Fibroblast of lung (primary cell): Measurements from ENCODE around the gene HHLA2. TPM values are rescaled to one million over a fixed set of nuclear protein-coding genes. Genes with fewer than 3 reads are reported as not detected.

Experiments
- DNase-seq, 2 donors: peaks; one replicate each; pipeline versions ENCODE4 v3.0.0 to v3.0.0-alpha.2; 2010; ENCODE audit warnings: low read depth in 2 of 2
- H2AFZ ChIP-seq: 2 replicates; pipeline ENCODE4 v1.5.1; 2012; ENCODE audit warnings: low read length, control low read depth, inconsistent platforms
- H3K27ac ChIP-seq: 2 replicates; pipeline ENCODE4 v1.5.1; 2011; ENCODE audit warnings: low read length, control low read depth; ENCODE audit not compliant: insufficient read depth
- H3K27me3 ChIP-seq: 2 replicates; pipeline ENCODE4 v1.5.1; 2011; ENCODE audit warnings: mild to moderate bottlenecking, low read length; ENCODE audit not compliant: control insufficient read depth, insufficient read depth
- H3K36me3 ChIP-seq: 2 replicates; pipeline ENCODE4 v1.5.1; 2011; ENCODE audit warnings: low read length; ENCODE audit not compliant: control insufficient read depth, insufficient read depth
- H3K4me1 ChIP-seq: 2 replicates; pipeline ENCODE4 v1.5.1; 2011; ENCODE audit warnings: low read length; ENCODE audit not compliant: control insufficient read depth, insufficient read depth; ENCODE audit errors: extremely low read depth
- H3K4me2 ChIP-seq: 2 replicates; pipeline ENCODE4 v1.5.1; 2011; ENCODE audit warnings: low read length, control low read depth; ENCODE audit not compliant: insufficient read depth; ENCODE audit errors: extremely low read depth
- H3K4me3 ChIP-seq, 4 experiments: fragments of 200-600 bp in 1 of 4; sonication (generic) in 1 of 4; replicated peaks in 1 of 4; 2 replicates each; pipeline ENCODE4 v1.5.1; 2011 to 2016; ENCODE audit warnings: low read length in 4 of 4, low read depth in 3 of 4, mild to moderate bottlenecking in 3 of 4, control low read depth in 2 of 4, inconsistent platforms in 1 of 4, mixed read lengths in 1 of 4; ENCODE audit not compliant: insufficient read depth in 1 of 4; ENCODE audit errors: control extremely low read depth in 1 of 4
- H3K79me2 ChIP-seq: 2 replicates; pipeline ENCODE4 v1.5.1; 2012; ENCODE audit warnings: mild to moderate bottlenecking, low read length, inconsistent platforms; ENCODE audit not compliant: control insufficient read depth, insufficient read depth
- H3K9ac ChIP-seq: 2 replicates; pipeline ENCODE4 v1.5.1; 2011; ENCODE audit warnings: mild to moderate bottlenecking, low read length, control low read depth; ENCODE audit not compliant: insufficient read depth
- H3K9me3 ChIP-seq: 2 replicates; pipeline ENCODE4 v1.5.1; 2012; ENCODE audit warnings: low read depth, low read length; ENCODE audit not compliant: control insufficient read depth, insufficient read depth
- H4K20me1 ChIP-seq: 2 replicates; pipeline ENCODE4 v1.5.1; 2011; ENCODE audit warnings: low read length; ENCODE audit not compliant: control insufficient read depth, insufficient read depth; ENCODE audit errors: extremely low read depth
- CTCF ChIP-seq, 2 donors: IDR thresholded peaks in 1 of 2; conservative IDR thresholded peaks in 1 of 2; 1 replicate in 1 of 2; 2 replicates in 1 of 2; pipeline ENCODE4 v1.5.1; 2011 to 2012; ENCODE audit warnings: low read length in 2 of 2, control low read depth in 1 of 2, inconsistent platforms in 1 of 2, low read depth in 1 of 2, mild to moderate bottlenecking in 1 of 2
- EZH2 ChIP-seq: IDR thresholded peaks from 2 replicates; pipeline ENCODE4 v1.5.1; 2012; ENCODE audit warnings: low read length, control low read depth, mild to moderate bottlenecking; ENCODE audit errors: missing control alignments
- polyA plus RNA-seq, 2 donors: library from polyadenylated mRNA; depleted of rRNA in 1 of 2; stranded (reverse) in 1 of 2; unstranded in 1 of 2; fragments of >200 nt; gene quantifications; 2 replicates each; pipeline ENCODE4 v1.2.1, GENCODE V29; 2011 to 2012; ENCODE audit warnings: missing spikeins in 1 of 2
- total RNA-seq: library from RNA; depleted of rRNA; stranded (reverse); fragments of >200 nt; gene quantifications from 2 replicates; pipeline ENCODE4 v1.2.1, GENCODE V29; 2014

HHLA2 gene
- total and polyA plus RNA-seq, 2 donors (not counting 1 experiment from before 2014, with no cell fraction given) = not detected

GRCh38 chr3:108315767-108316301, 19.5 kb downstream of the HHLA2 start:
- H3K27me3 ChIP-seq = no peaks in the 10 kb centered on the region
- no peak for TF ChIP-seq EZH2
- TF ChIP-seq CTCF (conservative IDR thresholded peaks at IDR 0.05 in 1 of 2, IDR thresholded peaks at IDR 0.05 in 1 of 2; ENCODE audit: low read depth in 1 of 2, low read length in 2 of 2) = no peak
- no peak overlapping the region for H3K9ac ChIP-seq
- H2AFZ ChIP-seq = no peak overlapping the region
- H3K9me3 ChIP-seq = no peaks in the 10 kb centered on the region
- no peaks in the 10 kb centered on the region for H3K79me2 ChIP-seq
- no peak overlapping the region for H3K27ac ChIP-seq
- no peak for DNase-seq
- H3K4me1 ChIP-seq = no peaks in the 10 kb centered on the region
- no peaks in the 10 kb centered on the region for H4K20me1 ChIP-seq
- H3K36me3 ChIP-seq = no peaks in the 10 kb centered on the region
- H3K4me3 ChIP-seq = no peak overlapping the region
- H3K4me2 ChIP-seq = no peak overlapping the region

GRCh38 chr3:108319428-108320082, 23.2 kb downstream of the HHLA2 start:
- H3K27ac ChIP-seq = no peak overlapping the region
- TF ChIP-seq EZH2 (no peak), CTCF (conservative IDR thresholded peaks at IDR 0.05 in 1 of 2, IDR thresholded peaks at IDR 0.05 in 1 of 2; ENCODE audit: low read depth in 1 of 2, low read length in 2 of 2) (no peak)
- no peaks in the 10 kb centered on the region for H3K36me3 ChIP-seq
- H3K27me3 ChIP-seq = no peaks in the 10 kb centered on the region
- H4K20me1 ChIP-seq = no peaks in the 10 kb centered on the region
- no peak overlapping the region for H3K4me3 ChIP-seq
- no peak for DNase-seq
- no peaks in the 10 kb centered on the region for H3K4me1 ChIP-seq
- no peak overlapping the region for H3K4me2 ChIP-seq
- H3K9ac ChIP-seq = no peak overlapping the region
- H3K79me2 ChIP-seq = no peaks in the 10 kb centered on the region
- no peak overlapping the region for H2AFZ ChIP-seq
- no peaks in the 10 kb centered on the region for H3K9me3 ChIP-seq

- Histone ChIP-seq H3K4me1 (no peaks in the 10 kb centered on the region), H3K9me3 (no peaks in the 10 kb centered on the region), H3K9ac (no peak overlapping the region), H3K79me2 (no peaks in the 10 kb centered on the region), H3K4me3 (no peak overlapping the region), H2AFZ (no peak overlapping the region), H3K36me3 (no peaks in the 10 kb centered on the region), H4K20me1 (no peaks in the 10 kb centered on the region), H3K4me2 (no peak overlapping the region), H3K27ac (no peak overlapping the region), H3K27me3 (no peaks in the 10 kb centered on the region)
- TF ChIP-seq CTCF (conservative IDR thresholded peaks at IDR 0.05 in 1 of 2, IDR thresholded peaks at IDR 0.05 in 1 of 2; ENCODE audit: low read depth in 1 of 2, low read length in 2 of 2) = no peak
- TF ChIP-seq EZH2 = no peak
- DNase-seq = no peak
Measured at GRCh38 chr3:108320746-108321350, 24.5 kb downstream of the HHLA2 start.
